ENCODE results near the gene MIXL1.

GRCh38 chr1:226255380-226255779, 31.9 kb downstream of the MIXL1 start:
- no peak for TF ChIP-seq POLR2A (IDR thresholded peaks at IDR 0.05)
- no peak for TF ChIP-seq CTCF (IDR thresholded peaks at IDR 0.05)
- no peak for TF ChIP-seq EP300 (IDR thresholded peaks at IDR 0.05)
- no peak for TF ChIP-seq POLR2AphosphoS5 (IDR thresholded peaks at IDR 0.05)

Measured in upper lobe of left lung (tissue), 4 donors.